A549 (cell line): ENCODE measurements around the gene KLK4.

ENCODE experiments used
- CBX8 ChIP-seq: fragments of 200-600 bp; sonication (generic); IDR thresholded peaks from 2 replicates; pipeline ENCODE4 v1.6.1; 2016
- CTCF ChIP-seq: fragments of >200 bp; sonication (Bioruptor Twin); formaldehyde crosslinking; IDR thresholded peaks from 3 replicates; pipeline ENCODE4 v1.5.1; 2016
- EHMT2 ChIP-seq: fragments of 200-600 bp; sonication (generic); IDR thresholded peaks from 2 replicates; pipeline ENCODE4 v1.6.1; 2016; ENCODE audit warnings: antibody characterized with exemption, low read depth, mild to moderate bottlenecking, moderate library complexity
- EP300 ChIP-seq, 2 experiments: fragments of >200 bp; sonication (Bioruptor Twin); formaldehyde crosslinking; IDR thresholded peaks; 2 replicates in 1 of 2; 3 replicates in 1 of 2; pipeline ENCODE4 v1.6.1; 2016 to 2017
- FOSL2 ChIP-seq, 2 experiments: fragments of 450-650 bp in 1 of 2; fragments of >200 bp in 1 of 2; sonication (Bioruptor Twin) in 1 of 2; formaldehyde crosslinking; IDR thresholded peaks; 2 replicates each; pipeline versions ENCODE4 v1.5.0 to v1.6.1; 2016 to 2020; ENCODE audit warnings: mild to moderate bottlenecking in 1 of 2, moderate library complexity in 1 of 2
- JUNB ChIP-seq: fragments of >200 bp; sonication (Bioruptor Twin); formaldehyde crosslinking; IDR thresholded peaks from 2 replicates; pipeline ENCODE4 v1.6.1; 2016
- KDM1A ChIP-seq: fragments of 200-600 bp; sonication (generic); IDR thresholded peaks from 2 replicates; pipeline ENCODE4 v1.6.1; 2016; ENCODE audit warnings: low read depth, mild to moderate bottlenecking
- MYC ChIP-seq: IDR thresholded peaks from 2 replicates; pipeline ENCODE4 v1.6.1; 2012; ENCODE audit warnings: mild to moderate bottlenecking, inconsistent platforms, low read length, improper control_type of control experiment, borderline replicate concordance
- NR3C1 ChIP-seq: fragments of >200 bp; sonication (Bioruptor Twin); formaldehyde crosslinking; IDR thresholded peaks from 3 replicates; pipeline ENCODE4 v1.6.1; 2017
- POLR2A ChIP-seq: IDR thresholded peaks from 2 replicates; pipeline ENCODE4 v1.6.1; 2012; ENCODE audit warnings: mild to moderate bottlenecking, low read length
- POLR2AphosphoS2 ChIP-seq: conservative IDR thresholded peaks from 2 replicates; pipeline ENCODE4 v1.6.1; 2012; ENCODE audit warnings: low read length, improper control_type of control experiment, inconsistent platforms
- RFX5 ChIP-seq: fragments of 450-650 bp; IDR thresholded peaks from 2 replicates; pipeline ENCODE4 v1.7.1; 2014; ENCODE audit warnings: antibody characterized with exemption, mild to moderate bottlenecking, moderate library complexity
- TF ChIP-seq, protein P1 (sequence below): IDR thresholded peaks from 2 replicates; pipeline ENCODE4 v1.6.1; 2012

- no peak for TF ChIP-seq POLR2A
- TF ChIP-seq, protein P1, sequence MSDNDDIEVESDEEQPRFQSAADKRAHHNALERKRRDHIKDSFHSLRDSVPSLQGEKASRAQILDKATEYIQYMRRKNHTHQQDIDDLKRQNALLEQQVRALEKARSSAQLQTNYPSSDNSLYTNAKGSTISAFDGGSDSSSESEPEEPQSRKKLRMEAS = no peak
- no peak for TF ChIP-seq POLR2AphosphoS2
- no peak for TF ChIP-seq CTCF
- TF ChIP-seq FOSL2 (IDR thresholded peaks at IDR 0.05) = no peak
- TF ChIP-seq FOSL2 (CRISPR knock-in tag; IDR thresholded peaks at IDR 0.05) = no peak
- no peak for TF ChIP-seq KDM1A
- TF ChIP-seq RFX5 = no peak
- TF ChIP-seq JUNB = no peak
- no peak for TF ChIP-seq CBX8
- TF ChIP-seq EHMT2 = no peak
- TF ChIP-seq MYC = no peak
- no peak for TF ChIP-seq NR3C1
- TF ChIP-seq EP300 (IDR thresholded peaks at IDR 0.05) = no peak
Observed at GRCh38 chr19:50880241-50880640, 31.0 kb downstream of the KLK4 start.
